H1 (cell line): ENCODE results near the gene CDC123. TPM values are rescaled to one million over a fixed set of nuclear protein-coding genes. Genes with fewer than 3 reads are reported as not detected.

Experiments used
- CHD7 ChIP-seq: fragments of 300-600 bp; sonication (generic); IDR thresholded peaks from 2 replicates; pipeline ENCODE4 v1.7.1; 2012; ENCODE audit warnings: low read length, moderate library complexity, mild to moderate bottlenecking, inconsistent platforms; ENCODE audit not compliant: insufficient replicate concordance
- EZH2 ChIP-seq: fragments of 200-600 bp; sonication (generic); IDR thresholded peaks from 2 replicates; pipeline ENCODE4 v1.7.1; 2012; ENCODE audit warnings: low read depth, mild to moderate bottlenecking, moderate library complexity, low read length, inconsistent platforms; ENCODE audit not compliant: severe bottlenecking
- HDAC2 ChIP-seq, 2 experiments: fragments of 300-600 bp in 1 of 2; sonication (generic) in 1 of 2; IDR thresholded peaks; 2 replicates each; pipeline ENCODE4 v1.6.1; 2011 to 2012; ENCODE audit warnings: low read depth in 2 of 2, low read length in 2 of 2, mild to moderate bottlenecking in 2 of 2, moderate library complexity in 2 of 2, borderline replicate concordance in 1 of 2, inconsistent platforms in 1 of 2
- MAFK ChIP-seq: IDR thresholded peaks from 2 replicates; pipeline ENCODE4 v1.6.1; 2012; ENCODE audit warnings: low read depth, mild to moderate bottlenecking, improper control_type of control experiment, low read length
- RFX5 ChIP-seq: IDR thresholded peaks from 2 replicates; pipeline ENCODE4 v1.6.1; 2011; ENCODE audit warnings: low read depth, low read length, improper control_type of control experiment, borderline replicate concordance
- TAF7 ChIP-seq: optimal IDR thresholded peaks from 2 replicates; pipeline ENCODE3; 2011; ENCODE audit warnings: low read depth, mild to moderate bottlenecking, inconsistent platforms, low read length, moderate library complexity, borderline replicate concordance
- USF2 ChIP-seq: IDR thresholded peaks from 2 replicates; pipeline ENCODE4 v1.6.1; 2011; ENCODE audit warnings: low read length, improper control_type of control experiment
- polyA plus RNA-seq, 7 experiments: library from polyadenylated mRNA; depleted of rRNA in 3 of 7; stranded (reverse) in 5 of 7; unstranded in 2 of 7; fragments of >200 nt in 5 of 7; fragments of 200-250 nt in 2 of 7; gene quantifications; 1 replicate in 5 of 7; 2 replicates in 1 of 7; 4 replicates in 1 of 7; pipeline versions ENCODE4 v1.2.1 to v1.2.3, GENCODE V29; 2011 to 2013; ENCODE audit warnings: missing spikeins in 2 of 7, mixed read lengths in 2 of 7
- total RNA-seq: library from RNA; stranded (reverse); fragmentation: NEBNext Ultra II Directional; extraction: Animal tissue kit (Norgen Biotek cat#: 25700); gene quantifications from 2 replicates; pipeline ENCODE4 v1.2.1, GENCODE V29; 2021

Gene CDC123
- total and polyA plus RNA-seq, 2 of the 8 experiments (the other 6 are each of a cell fraction or from before 2014, with no cell fraction given) = 115 to 202 TPM

- TF ChIP-seq CHD7 (no peak), TAF7 (no peak), HDAC2 (IDR thresholded peaks at IDR 0.05; ENCODE audit: borderline replicate concordance in 1 of 2, low read depth in 2 of 2, low read length in 2 of 2) (no peak), MAFK (no peak), USF2 (no peak), EZH2 (no peak), RFX5 (no peak)
These were observed 75.2 kb downstream of the CDC123 start (continued) for GRCh38 chr10:12271210-12271540.
